OCI-LY1 (cell line): Measurements from ENCODE around the gene DYRK2.

ENCODE experiments used
- H2AFZ ChIP-seq: fragments of 200-600 bp; sonication (generic), shearing (Covaris generic); 2 replicates; pipeline ENCODE4 v1.6.0; 2014; ENCODE audit warnings: antibody characterized with exemption, mild to moderate bottlenecking, low read length
- H3F3A ChIP-seq: fragments of 200-600 bp; sonication (generic), shearing (Covaris generic); 2 replicates; pipeline ENCODE4 v1.6.0; 2014; ENCODE audit warnings: mild to moderate bottlenecking, antibody characterized with exemption, low read length, moderate library complexity; ENCODE audit not compliant: insufficient read depth
- H3K27ac ChIP-seq: fragments of 200-600 bp; sonication (generic); 2 replicates; pipeline ENCODE4 v1.5.1; 2014; ENCODE audit warnings: low read length, mixed run types, mild to moderate bottlenecking, low read depth; ENCODE audit not compliant: poor library complexity, severe bottlenecking
- H3K27me3 ChIP-seq: fragments of 200-600 bp; sonication (generic); 2 replicates; pipeline ENCODE4 v1.6.0; 2014; ENCODE audit warnings: antibody characterized with exemption, mild to moderate bottlenecking, low read length, moderate library complexity; ENCODE audit not compliant: insufficient read depth
- H3K36me3 ChIP-seq: fragments of 200-600 bp; sonication (generic); 2 replicates; pipeline ENCODE4 v1.6.1; 2014; ENCODE audit warnings: mild to moderate bottlenecking, antibody characterized with exemption, low read length, moderate library complexity, mixed read lengths; ENCODE audit not compliant: insufficient read depth
- H3K4me1 ChIP-seq: fragments of 200-600 bp; sonication (generic); 2 replicates; pipeline ENCODE4 v1.5.1; 2014; ENCODE audit warnings: mild to moderate bottlenecking, low read length, moderate library complexity; ENCODE audit not compliant: insufficient read depth, severe bottlenecking
- H3K4me2 ChIP-seq: fragments of 200-600 bp; sonication (generic), shearing (Covaris generic); 2 replicates; pipeline ENCODE4 v1.6.1; 2014; ENCODE audit warnings: low read length
- H3K4me3 ChIP-seq: fragments of 200-600 bp; sonication (generic); 2 replicates; pipeline ENCODE4 v1.5.1; 2014; ENCODE audit warnings: low read length, low read depth, mild to moderate bottlenecking, mixed read lengths; ENCODE audit not compliant: poor library complexity, severe bottlenecking
- H3K79me2 ChIP-seq: fragments of 200-600 bp; shearing (Covaris generic); 2 replicates; pipeline ENCODE4 v1.6.1; 2016; ENCODE audit warnings: mixed run types, low read length, mixed read lengths; ENCODE audit not compliant: insufficient read depth
- H3K9ac ChIP-seq: fragments of 200-600 bp; sonication (generic), shearing (Covaris generic); 2 replicates; pipeline ENCODE4 v1.6.1; 2014; ENCODE audit warnings: mild to moderate bottlenecking, low read length, mixed read lengths
- H3K9me2 ChIP-seq: fragments of 200-600 bp; sonication (generic), shearing (Covaris generic); 2 replicates; pipeline ENCODE4 v1.6.1; 2014; ENCODE audit warnings: low read depth, mild to moderate bottlenecking, low read length, mixed read lengths
- H3K9me3 ChIP-seq: fragments of 200-600 bp; shearing (Covaris generic); 2 replicates; pipeline ENCODE4 v1.6.1; 2014; ENCODE audit warnings: low read length, mixed read lengths
- H4K20me1 ChIP-seq: fragments of 200-600 bp; sonication (generic), shearing (Covaris generic); 2 replicates; pipeline ENCODE4 v1.6.0; 2016; ENCODE audit warnings: mild to moderate bottlenecking, low read length; ENCODE audit not compliant: insufficient read depth
- EZH2 ChIP-seq: fragments of 200-600 bp; sonication (generic), shearing (Covaris generic); IDR thresholded peaks from 2 replicates; pipeline ENCODE4 v1.8.0; 2017; ENCODE audit warnings: borderline replicate concordance, mixed run types, mild to moderate bottlenecking, antibody characterized with exemption, low read length, moderate library complexity, mixed read lengths
- TF ChIP-seq, protein P1 (sequence below): fragments of 200-600 bp; sonication (generic), shearing (Covaris generic); IDR thresholded peaks from 2 replicates; pipeline ENCODE4 v1.5.1; 2017; ENCODE audit warnings: mild to moderate bottlenecking, antibody characterized with exemption, low read length, moderate library complexity, mixed read lengths

Gene DYRK2

DNA sequence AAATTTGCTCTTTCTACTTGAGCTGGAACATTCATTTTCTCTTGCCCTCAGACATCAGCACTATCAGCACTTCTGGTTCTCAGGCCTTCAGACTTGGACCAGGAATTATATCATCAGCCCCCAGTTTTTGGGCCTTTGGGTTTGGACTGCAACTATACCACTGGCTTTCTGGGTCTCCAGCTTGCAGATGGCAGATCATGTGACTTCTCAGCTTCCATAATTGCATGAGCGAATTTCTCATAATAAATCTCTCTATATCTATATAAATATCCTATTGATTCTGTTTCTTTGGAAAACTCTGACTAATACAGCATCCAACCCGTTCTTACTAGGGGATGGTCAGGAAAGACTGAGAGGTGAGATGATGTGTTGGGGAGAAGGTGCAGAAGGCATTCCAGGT is 22.4 kb upstream of the DYRK2 start:
- no peaks in the 10 kb centered on the region for H3K27me3 ChIP-seq
- peaks cover 16% of the 10 kb centered on the region for H3K4me1 ChIP-seq
- H3K36me3 ChIP-seq, result no peaks in the 10 kb centered on the region
- TF ChIP-seq EZH2, result no peak
- TF ChIP-seq, protein P1, sequence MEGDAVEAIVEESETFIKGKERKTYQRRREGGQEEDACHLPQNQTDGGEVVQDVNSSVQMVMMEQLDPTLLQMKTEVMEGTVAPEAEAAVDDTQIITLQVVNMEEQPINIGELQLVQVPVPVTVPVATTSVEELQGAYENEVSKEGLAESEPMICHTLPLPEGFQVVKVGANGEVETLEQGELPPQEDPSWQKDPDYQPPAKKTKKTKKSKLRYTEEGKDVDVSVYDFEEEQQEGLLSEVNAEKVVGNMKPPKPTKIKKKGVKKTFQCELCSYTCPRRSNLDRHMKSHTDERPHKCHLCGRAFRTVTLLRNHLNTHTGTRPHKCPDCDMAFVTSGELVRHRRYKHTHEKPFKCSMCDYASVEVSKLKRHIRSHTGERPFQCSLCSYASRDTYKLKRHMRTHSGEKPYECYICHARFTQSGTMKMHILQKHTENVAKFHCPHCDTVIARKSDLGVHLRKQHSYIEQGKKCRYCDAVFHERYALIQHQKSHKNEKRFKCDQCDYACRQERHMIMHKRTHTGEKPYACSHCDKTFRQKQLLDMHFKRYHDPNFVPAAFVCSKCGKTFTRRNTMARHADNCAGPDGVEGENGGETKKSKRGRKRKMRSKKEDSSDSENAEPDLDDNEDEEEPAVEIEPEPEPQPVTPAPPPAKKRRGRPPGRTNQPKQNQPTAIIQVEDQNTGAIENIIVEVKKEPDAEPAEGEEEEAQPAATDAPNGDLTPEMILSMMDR, result no peak
- no peak overlapping the region for H3K27ac ChIP-seq
- H4K20me1 ChIP-seq, result no peaks in the 10 kb centered on the region
- no peak overlapping the region for H3K9ac ChIP-seq
- H2AFZ ChIP-seq, result no peak overlapping the region
- H3F3A ChIP-seq, result no peaks in the 10 kb centered on the region
- H3K4me3 ChIP-seq, result no peak overlapping the region
- H3K9me2 ChIP-seq, result no peaks in the 10 kb centered on the region
- H3K4me2 ChIP-seq, result no peak overlapping the region
- no peaks in the 10 kb centered on the region for H3K9me3 ChIP-seq
- H3K79me2 ChIP-seq, result no peaks in the 10 kb centered on the region

DNA sequence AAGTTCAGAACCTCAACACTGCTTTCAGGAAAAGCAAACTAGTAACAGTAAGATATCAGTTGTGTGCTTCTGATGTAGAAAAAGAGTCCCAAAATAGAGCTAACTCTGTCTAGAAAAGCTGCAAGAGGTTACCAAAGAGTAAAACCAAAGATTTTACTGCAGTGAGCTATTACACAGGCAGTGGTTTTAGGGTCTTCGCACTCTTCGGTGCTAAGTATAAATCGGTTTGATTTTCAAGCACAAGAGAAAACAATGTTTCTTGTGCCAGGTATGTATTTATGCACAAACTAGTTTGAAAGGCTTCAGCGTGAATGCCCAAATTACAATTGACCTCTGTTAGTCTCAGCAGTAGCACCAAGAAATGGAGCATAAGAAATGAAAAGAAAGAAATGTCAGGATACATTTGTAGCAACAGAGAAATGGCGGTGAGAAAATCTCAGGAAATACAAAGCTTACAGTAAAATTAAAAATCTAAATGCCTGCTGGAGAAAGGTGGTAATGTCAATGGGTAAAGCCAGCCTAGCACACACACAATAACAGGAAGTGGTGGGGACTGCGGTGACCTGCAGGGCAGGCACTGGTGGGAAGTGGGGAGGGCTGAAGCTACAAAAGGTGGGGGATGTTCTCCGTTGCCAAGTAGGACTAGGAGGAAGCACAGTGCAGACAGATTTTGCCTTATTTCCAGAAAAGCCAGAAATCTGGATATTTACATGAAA is 18.0 kb upstream of the DYRK2 start:
- H3K4me1 ChIP-seq, result peaks cover 51% of the 10 kb centered on the region
- peak overlapping the region; percentile 91 for H2AFZ ChIP-seq
- no peaks in the 10 kb centered on the region for H3K79me2 ChIP-seq
- no peaks in the 10 kb centered on the region for H3K36me3 ChIP-seq
- H3K9me2 ChIP-seq, result no peaks in the 10 kb centered on the region
- no peaks in the 10 kb centered on the region for H3K27me3 ChIP-seq
- peak overlapping the region; percentile 94 for H3K27ac ChIP-seq
- TF ChIP-seq EZH2, result no peak
- TF ChIP-seq, protein P1, result no peak; the same call in 1 of the 2 replicates
- peak overlapping the region; percentile 39 for H3K4me3 ChIP-seq
- no peaks in the 10 kb centered on the region for H3F3A ChIP-seq
- H3K4me2 ChIP-seq, result peak overlapping the region; percentile 70
- H3K9ac ChIP-seq, result peak overlapping the region; percentile 40
- no peaks in the 10 kb centered on the region for H3K9me3 ChIP-seq
- H4K20me1 ChIP-seq, result no peaks in the 10 kb centered on the region

DNA sequence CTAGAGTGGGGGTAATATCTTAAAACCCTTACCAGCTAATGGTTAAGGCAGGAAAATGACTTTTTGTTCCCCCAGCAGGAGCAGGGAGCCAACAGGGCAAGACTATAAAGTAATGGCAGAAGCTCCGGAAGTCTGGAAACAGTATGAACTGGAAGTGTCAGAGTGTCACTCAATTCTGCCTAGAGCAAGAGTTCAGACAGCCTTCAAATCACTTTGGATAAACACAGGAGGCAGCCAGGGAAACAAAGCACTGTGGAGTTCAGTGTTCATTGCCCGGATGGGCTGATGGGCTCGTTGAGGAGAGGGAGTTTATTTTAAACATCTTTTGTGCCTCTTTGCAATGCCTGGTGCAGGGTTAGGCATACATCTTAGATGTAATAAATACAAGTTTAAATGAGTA is 16.5 kb upstream of the DYRK2 start:
- Histone ChIP-seq H3K9me2 (no peaks in the 10 kb centered on the region), H3K4me2 (no peak overlapping the region), H3K27me3 (no peaks in the 10 kb centered on the region), H3K27ac (peak overlapping the region; percentile 94), H3F3A (no peaks in the 10 kb centered on the region), H4K20me1 (no peaks in the 10 kb centered on the region), H3K79me2 (no peaks in the 10 kb centered on the region), H3K9me3 (no peaks in the 10 kb centered on the region), H3K36me3 (no peaks in the 10 kb centered on the region), H3K9ac (no peak overlapping the region), H3K4me3 (no peak overlapping the region), H2AFZ (no peak overlapping the region), H3K4me1 (peaks cover 51% of the 10 kb centered on the region)
- TF ChIP-seq EZH2, result no peak
- TF ChIP-seq, protein P1, result no peak
